Midbrain (tissue), 1 donor: ENCODE data around the gene PCGF2.
A peak's percentile ranks its signal among the peaks of the same experiment; 100 is the strongest.

Experiments used
- DNase-seq: peaks from one replicate; lab custom pipeline; 2025; lab: John Stamatoyannopoulos, UW

The PCGF2 gene

GRCh38 chr17:38717139-38717745, 30.9 kb downstream of the PCGF2 start:
- DNase-seq: no peak

GRCh38 chr17:38716368-38717005, 31.6 kb downstream of the PCGF2 start:
- no peak for DNase-seq

- no peak for DNase-seq
Measured at GRCh38 chr17:38715216-38715943, 32.8 kb downstream of the PCGF2 start.

GRCh38 chr17:38713456-38714075, 34.6 kb downstream of the PCGF2 start:
- no peak for DNase-seq

- DNase-seq: no peak
Measured at GRCh38 chr17:38712593-38712992, 35.5 kb downstream of the PCGF2 start.

- no peak for DNase-seq
Measured at GRCh38 chr17:38711792-38712571, 36.2 kb downstream of the PCGF2 start.

- no peak for DNase-seq
Measured at GRCh38 chr17:38710985-38711384, 37.2 kb downstream of the PCGF2 start.

GRCh38 chr17:38710604-38710962, 37.6 kb downstream of the PCGF2 start:
- no peak for DNase-seq

GRCh38 chr17:38709864-38710603, 38.1 kb downstream of the PCGF2 start:
- no peak for DNase-seq

GRCh38 chr17:38709104-38709820, 38.9 kb downstream of the PCGF2 start:
- no peak for DNase-seq

GRCh38 chr17:38707678-38708351, 40.3 kb downstream of the PCGF2 start:
- no peak for DNase-seq

GRCh38 chr17:38706505-38707216, 41.5 kb downstream of the PCGF2 start:
- peak; percentile 28 for DNase-seq

- peak; percentile 33 for DNase-seq
Measured at GRCh38 chr17:38705803-38706504, 42.2 kb downstream of the PCGF2 start.

GRCh38 chr17:38705523-38705802, 42.7 kb downstream of the PCGF2 start:
- DNase-seq: no peak

GRCh38 chr17:38704606-38705522, 43.3 kb downstream of the PCGF2 start, which contains the start of gene MLLT6:
MLLT6 (plus strand) TSS chr17:38705273; CDS start chr17:38705633, 360 bp downstream.
- DNase-seq: peak; percentile 85

GRCh38 chr17:38703742-38704605, 44.2 kb downstream of the PCGF2 start:
- peak; percentile 15 for DNase-seq
